Panc1 (cell line): ENCODE data around the gene CEP131.

Source experiments
- POLR2AphosphoS5 ChIP-seq: IDR thresholded peaks from 2 replicates; pipeline ENCODE4 v1.6.1; 2012; ENCODE audit warnings: mild to moderate bottlenecking, low read depth, low read length, moderate library complexity
- SIN3A ChIP-seq: IDR thresholded peaks from 2 replicates; pipeline ENCODE4 v1.6.1; 2012; ENCODE audit warnings: low read depth, mild to moderate bottlenecking, low read length, moderate library complexity, borderline replicate concordance; ENCODE audit not compliant: insufficient read depth
- TCF7L2 ChIP-seq: IDR thresholded peaks from 2 replicates; pipeline ENCODE4 v1.6.1; 2011; ENCODE audit warnings: mild to moderate bottlenecking, low read depth, low read length, inconsistent platforms
- TF ChIP-seq, protein P1 (sequence below): fragments of 450-650 bp; IDR thresholded peaks from 2 replicates; pipeline ENCODE4 v1.5.1; 2017; ENCODE audit warnings: mild to moderate bottlenecking
- TF ChIP-seq, protein P2 (sequence below), 2 experiments: IDR thresholded peaks; 2 replicates each; pipeline ENCODE4 v1.6.1; 2011 to 2012; ENCODE audit warnings: low read depth in 2 of 2, control low read depth in 1 of 2, low read length in 1 of 2, mild to moderate bottlenecking in 1 of 2, moderate library complexity in 1 of 2; ENCODE audit not compliant: insufficient read depth in 1 of 2

DNA sequence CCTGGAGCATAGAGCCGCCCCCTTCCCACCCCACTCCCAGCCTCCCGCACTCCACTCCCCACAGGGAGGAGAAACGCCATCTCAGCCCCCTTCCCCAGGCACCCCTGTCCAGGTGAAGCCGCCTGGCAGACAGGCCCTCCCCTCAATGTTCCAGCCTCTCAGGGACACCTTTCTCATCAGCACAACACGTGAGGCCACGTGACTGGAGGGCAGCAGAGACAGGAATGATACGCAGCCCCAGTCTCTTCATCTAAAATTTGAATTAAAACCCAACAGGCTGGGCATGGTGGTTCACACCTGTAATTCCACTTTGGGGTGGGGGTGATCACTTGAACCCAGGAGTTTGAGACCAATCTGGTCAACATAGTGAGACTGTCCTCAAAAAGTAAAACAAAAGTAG, 36.6 kb downstream of the CEP131 start:
- TF ChIP-seq, protein P1, sequence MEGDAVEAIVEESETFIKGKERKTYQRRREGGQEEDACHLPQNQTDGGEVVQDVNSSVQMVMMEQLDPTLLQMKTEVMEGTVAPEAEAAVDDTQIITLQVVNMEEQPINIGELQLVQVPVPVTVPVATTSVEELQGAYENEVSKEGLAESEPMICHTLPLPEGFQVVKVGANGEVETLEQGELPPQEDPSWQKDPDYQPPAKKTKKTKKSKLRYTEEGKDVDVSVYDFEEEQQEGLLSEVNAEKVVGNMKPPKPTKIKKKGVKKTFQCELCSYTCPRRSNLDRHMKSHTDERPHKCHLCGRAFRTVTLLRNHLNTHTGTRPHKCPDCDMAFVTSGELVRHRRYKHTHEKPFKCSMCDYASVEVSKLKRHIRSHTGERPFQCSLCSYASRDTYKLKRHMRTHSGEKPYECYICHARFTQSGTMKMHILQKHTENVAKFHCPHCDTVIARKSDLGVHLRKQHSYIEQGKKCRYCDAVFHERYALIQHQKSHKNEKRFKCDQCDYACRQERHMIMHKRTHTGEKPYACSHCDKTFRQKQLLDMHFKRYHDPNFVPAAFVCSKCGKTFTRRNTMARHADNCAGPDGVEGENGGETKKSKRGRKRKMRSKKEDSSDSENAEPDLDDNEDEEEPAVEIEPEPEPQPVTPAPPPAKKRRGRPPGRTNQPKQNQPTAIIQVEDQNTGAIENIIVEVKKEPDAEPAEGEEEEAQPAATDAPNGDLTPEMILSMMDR, result no peak
- no peak for TF ChIP-seq SIN3A
- TF ChIP-seq POLR2AphosphoS5, result no peak
- no peak for TF ChIP-seq TCF7L2
- TF ChIP-seq, protein P2, sequence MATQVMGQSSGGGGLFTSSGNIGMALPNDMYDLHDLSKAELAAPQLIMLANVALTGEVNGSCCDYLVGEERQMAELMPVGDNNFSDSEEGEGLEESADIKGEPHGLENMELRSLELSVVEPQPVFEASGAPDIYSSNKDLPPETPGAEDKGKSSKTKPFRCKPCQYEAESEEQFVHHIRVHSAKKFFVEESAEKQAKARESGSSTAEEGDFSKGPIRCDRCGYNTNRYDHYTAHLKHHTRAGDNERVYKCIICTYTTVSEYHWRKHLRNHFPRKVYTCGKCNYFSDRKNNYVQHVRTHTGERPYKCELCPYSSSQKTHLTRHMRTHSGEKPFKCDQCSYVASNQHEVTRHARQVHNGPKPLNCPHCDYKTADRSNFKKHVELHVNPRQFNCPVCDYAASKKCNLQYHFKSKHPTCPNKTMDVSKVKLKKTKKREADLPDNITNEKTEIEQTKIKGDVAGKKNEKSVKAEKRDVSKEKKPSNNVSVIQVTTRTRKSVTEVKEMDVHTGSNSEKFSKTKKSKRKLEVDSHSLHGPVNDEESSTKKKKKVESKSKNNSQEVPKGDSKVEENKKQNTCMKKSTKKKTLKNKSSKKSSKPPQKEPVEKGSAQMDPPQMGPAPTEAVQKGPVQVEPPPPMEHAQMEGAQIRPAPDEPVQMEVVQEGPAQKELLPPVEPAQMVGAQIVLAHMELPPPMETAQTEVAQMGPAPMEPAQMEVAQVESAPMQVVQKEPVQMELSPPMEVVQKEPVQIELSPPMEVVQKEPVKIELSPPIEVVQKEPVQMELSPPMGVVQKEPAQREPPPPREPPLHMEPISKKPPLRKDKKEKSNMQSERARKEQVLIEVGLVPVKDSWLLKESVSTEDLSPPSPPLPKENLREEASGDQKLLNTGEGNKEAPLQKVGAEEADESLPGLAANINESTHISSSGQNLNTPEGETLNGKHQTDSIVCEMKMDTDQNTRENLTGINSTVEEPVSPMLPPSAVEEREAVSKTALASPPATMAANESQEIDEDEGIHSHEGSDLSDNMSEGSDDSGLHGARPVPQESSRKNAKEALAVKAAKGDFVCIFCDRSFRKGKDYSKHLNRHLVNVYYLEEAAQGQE (IDR thresholded peaks at IDR 0.05; ENCODE audit: insufficient read depth in 1 of 2, low read depth in 2 of 2, low read length in 1 of 2), result no peak
